Astrocyte (in vitro differentiated cells and primary cell): ENCODE measurements around the gene SREK1IP1. TPM values are rescaled to one million over a fixed set of nuclear protein-coding genes. Genes with fewer than 3 reads are reported as not detected.

ENCODE experiments used
- DNase-seq: peaks from one replicate; pipeline ENCODE4 v3.0.0-alpha.2; 2010; ENCODE audit warnings: low read depth
- FAIRE-seq: peaks from 2 replicates; lab custom pipeline; 2011; peaks lifted over from hg19 to GRCh38; lab: Jason Lieb, UNC
- H2AFZ ChIP-seq: 2 replicates; pipeline ENCODE4 v1.6.0; 2012; ENCODE audit warnings: low read depth, low read length, inconsistent platforms
- H3K27ac ChIP-seq: 2 replicates; pipeline ENCODE4 v1.5.1; 2011; ENCODE audit warnings: low read depth, low read length, inconsistent platforms
- H3K27me3 ChIP-seq: 2 replicates; pipeline ENCODE4 v1.6.0; 2011; ENCODE audit warnings: low read length, inconsistent platforms; ENCODE audit not compliant: insufficient read depth
- H3K36me3 ChIP-seq: 2 replicates; pipeline ENCODE4 v1.5.1; 2011; ENCODE audit warnings: low read length, inconsistent platforms; ENCODE audit not compliant: insufficient read depth
- H3K4me1 ChIP-seq: 2 replicates; pipeline ENCODE4 v1.5.1; 2011; ENCODE audit warnings: low read length, inconsistent platforms; ENCODE audit not compliant: insufficient read depth
- H3K4me2 ChIP-seq: 2 replicates; pipeline ENCODE4 v1.6.0; 2012; ENCODE audit warnings: low read length, inconsistent platforms
- H3K4me3 ChIP-seq: 2 replicates; pipeline ENCODE4 v1.5.1; 2011; ENCODE audit warnings: low read depth, mild to moderate bottlenecking, low read length, inconsistent platforms; ENCODE audit not compliant: insufficient read depth
- H3K79me2 ChIP-seq: 2 replicates; pipeline ENCODE4 v1.6.0; 2012; ENCODE audit warnings: mild to moderate bottlenecking, low read length, inconsistent platforms; ENCODE audit not compliant: insufficient read depth
- H3K9ac ChIP-seq: 2 replicates; pipeline ENCODE4 v1.6.0; 2012; ENCODE audit warnings: mild to moderate bottlenecking, low read length, inconsistent platforms
- H3K9me3 ChIP-seq: 2 replicates; pipeline ENCODE4 v1.5.1; 2012; ENCODE audit warnings: low read depth, mild to moderate bottlenecking, low read length, inconsistent platforms; ENCODE audit not compliant: insufficient read depth
- H4K20me1 ChIP-seq: 2 replicates; pipeline ENCODE4 v1.6.0; 2012; ENCODE audit warnings: low read length, inconsistent platforms; ENCODE audit not compliant: insufficient read depth
- H3K27ac Mint-ChIP-seq: one replicate; pipeline ENCODE4 v1.8.0; 2021; ENCODE audit warnings: mild to moderate bottlenecking, mixed read lengths; ENCODE audit not compliant: unreplicated experiment
- H3K27me3 Mint-ChIP-seq: one replicate; pipeline ENCODE4 v1.8.0; 2021; ENCODE audit warnings: low read depth, mixed read lengths; ENCODE audit not compliant: unreplicated experiment
- H3K36me3 Mint-ChIP-seq: one replicate; pipeline ENCODE4 v1.8.0; 2021; ENCODE audit warnings: low read depth, mixed read lengths; ENCODE audit not compliant: unreplicated experiment
- H3K4me1 Mint-ChIP-seq: one replicate; pipeline ENCODE4 v1.8.0; 2021; ENCODE audit warnings: low read depth, mixed read lengths; ENCODE audit not compliant: unreplicated experiment
- H3K4me3 Mint-ChIP-seq: one replicate; pipeline ENCODE4 v1.8.0; 2021; ENCODE audit warnings: mild to moderate bottlenecking, moderate library complexity, mixed read lengths; ENCODE audit not compliant: unreplicated experiment
- H3K9me3 Mint-ChIP-seq: one replicate; pipeline ENCODE4 v1.8.0; 2021; ENCODE audit warnings: mild to moderate bottlenecking, mixed read lengths; ENCODE audit not compliant: unreplicated experiment
- CTCF ChIP-seq: IDR thresholded peaks from 2 replicates; pipeline ENCODE4 v1.5.1; 2011; ENCODE audit warnings: low read depth, mild to moderate bottlenecking, inconsistent platforms, low read length, moderate library complexity; ENCODE audit not compliant: insufficient read depth
- EZH2 ChIP-seq: IDR thresholded peaks from 2 replicates; pipeline ENCODE4 v1.6.1; 2012; ENCODE audit warnings: mild to moderate bottlenecking, low read length, inconsistent platforms; ENCODE audit not compliant: insufficient read depth
- total RNA-seq: library from RNA; stranded (reverse); gene quantifications from 2 replicates; pipeline ENCODE4 v1.2.1, GENCODE V29; 2021

Gene SREK1IP1
- total RNA-seq, 1 donor from 2014 or later = 27.3 TPM

GRCh38 chr5:64742821-64743220 is 25.7 kb downstream of the SREK1IP1 start:
- TF ChIP-seq CTCF (no peak), EZH2 (no peak)
- Histone ChIP-seq H3K27me3 (no peaks in the 10 kb centered on the region), H3K9me3 (no peaks in the 10 kb centered on the region), H4K20me1 (no peaks in the 10 kb centered on the region), H3K4me3 (no peak overlapping the region), H3K4me1 (no peaks in the 10 kb centered on the region), H3K27ac (no peak overlapping the region), H3K36me3 (peaks cover 17% of the 10 kb centered on the region), H3K9ac (no peak overlapping the region), H2AFZ (no peak overlapping the region), H3K79me2 (peaks cover 8% of the 10 kb centered on the region), H3K4me2 (no peak overlapping the region)
- FAIRE-seq = no peak
- H3K27ac Mint-ChIP-seq = no peak overlapping the region
- H3K4me1 Mint-ChIP-seq = peaks cover 8% of the 10 kb centered on the region
- H3K27me3 Mint-ChIP-seq = no peaks in the 10 kb centered on the region
- H3K9me3 Mint-ChIP-seq = no peaks in the 10 kb centered on the region
- H3K4me3 Mint-ChIP-seq = no peak overlapping the region
- H3K36me3 Mint-ChIP-seq = peaks cover 3% of the 10 kb centered on the region
- DNase-seq = no peak

- no peaks in the 10 kb centered on the region for H3K27me3 Mint-ChIP-seq
- no peak overlapping the region for H3K4me2 ChIP-seq
These were observed 26.1 kb downstream of the SREK1IP1 start for GRCh38 chr5:64742411-64742810.

More at GRCh38 chr5:64742411-64742810, 26.1 kb downstream of the SREK1IP1 start:
- Histone ChIP-seq H3K36me3 (peaks cover 17% of the 10 kb centered on the region), H3K9me3 (no peaks in the 10 kb centered on the region), H4K20me1 (no peaks in the 10 kb centered on the region), H3K27ac (no peak overlapping the region), H3K9ac (no peak overlapping the region), H2AFZ (no peak overlapping the region), H3K79me2 (peaks cover 8% of the 10 kb centered on the region), H3K4me1 (no peaks in the 10 kb centered on the region), H3K4me3 (no peak overlapping the region), H3K27me3 (no peaks in the 10 kb centered on the region)
- Mint-ChIP-seq H3K4me1 (peaks cover 8% of the 10 kb centered on the region), H3K27ac (no peak overlapping the region), H3K4me3 (no peak overlapping the region), H3K9me3 (no peaks in the 10 kb centered on the region), H3K36me3 (peaks cover 2% of the 10 kb centered on the region)
- no peak for FAIRE-seq
- no peak for DNase-seq
- TF ChIP-seq EZH2 (no peak), CTCF (no peak)
